Epithelial cell of proximal tubule (primary cell): Measurements from ENCODE around the gene TXNDC9. TPM values are rescaled to one million over a fixed set of nuclear protein-coding genes. Genes with fewer than 3 reads are reported as not detected.
"Not testable (repeated sequence)": the region's sequence is repeated elsewhere in the genome, so short reads cannot be mapped to it uniquely, and the experiment has no call there.

Experiments
- DNase-seq: peaks from one replicate; pipeline ENCODE4 v3.0.0-alpha.2; 2011; ENCODE audit warnings: low read depth
- H3K4me3 ChIP-seq: 2 replicates; pipeline ENCODE4 v1.5.1; 2011; ENCODE audit warnings: low read depth, mild to moderate bottlenecking, low read length
- total RNA-seq: library from RNA; depleted of rRNA; stranded (reverse); fragments of >200 nt; gene quantifications from 2 replicates; pipeline ENCODE4 v1.2.3, GENCODE V29; 2015
- TF ChIP-seq, protein P1 (sequence below): conservative IDR thresholded peaks from 2 replicates; pipeline ENCODE4 v1.5.1; 2012; ENCODE audit warnings: low read depth, mild to moderate bottlenecking, low read length

Gene TXNDC9
- total RNA-seq, 1 donor from 2014 or later: 53.6 TPM

DNA sequence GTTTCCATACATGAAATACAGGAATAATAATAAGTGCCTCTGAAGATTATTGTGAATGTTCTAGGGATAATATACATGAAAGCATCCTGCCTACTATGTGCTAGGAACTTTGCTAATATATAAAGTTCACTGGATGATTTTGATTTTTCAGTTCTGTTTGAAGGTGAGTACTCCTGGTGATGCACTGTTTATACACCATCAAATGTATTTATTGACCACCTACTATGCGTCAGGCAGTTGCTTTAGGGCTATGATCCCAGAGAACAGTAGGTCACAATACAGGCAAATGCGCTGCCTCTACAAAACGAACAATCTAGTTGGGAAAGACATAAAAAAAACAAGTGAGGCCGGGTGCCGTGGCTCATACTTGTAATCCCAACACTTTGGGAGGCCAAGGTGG, 10.7 kb downstream of the TXNDC9 start:
- DNase-seq: no peak
- TF ChIP-seq, protein P1, sequence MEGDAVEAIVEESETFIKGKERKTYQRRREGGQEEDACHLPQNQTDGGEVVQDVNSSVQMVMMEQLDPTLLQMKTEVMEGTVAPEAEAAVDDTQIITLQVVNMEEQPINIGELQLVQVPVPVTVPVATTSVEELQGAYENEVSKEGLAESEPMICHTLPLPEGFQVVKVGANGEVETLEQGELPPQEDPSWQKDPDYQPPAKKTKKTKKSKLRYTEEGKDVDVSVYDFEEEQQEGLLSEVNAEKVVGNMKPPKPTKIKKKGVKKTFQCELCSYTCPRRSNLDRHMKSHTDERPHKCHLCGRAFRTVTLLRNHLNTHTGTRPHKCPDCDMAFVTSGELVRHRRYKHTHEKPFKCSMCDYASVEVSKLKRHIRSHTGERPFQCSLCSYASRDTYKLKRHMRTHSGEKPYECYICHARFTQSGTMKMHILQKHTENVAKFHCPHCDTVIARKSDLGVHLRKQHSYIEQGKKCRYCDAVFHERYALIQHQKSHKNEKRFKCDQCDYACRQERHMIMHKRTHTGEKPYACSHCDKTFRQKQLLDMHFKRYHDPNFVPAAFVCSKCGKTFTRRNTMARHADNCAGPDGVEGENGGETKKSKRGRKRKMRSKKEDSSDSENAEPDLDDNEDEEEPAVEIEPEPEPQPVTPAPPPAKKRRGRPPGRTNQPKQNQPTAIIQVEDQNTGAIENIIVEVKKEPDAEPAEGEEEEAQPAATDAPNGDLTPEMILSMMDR: no peak
- no peak overlapping the region for H3K4me3 ChIP-seq

DNA sequence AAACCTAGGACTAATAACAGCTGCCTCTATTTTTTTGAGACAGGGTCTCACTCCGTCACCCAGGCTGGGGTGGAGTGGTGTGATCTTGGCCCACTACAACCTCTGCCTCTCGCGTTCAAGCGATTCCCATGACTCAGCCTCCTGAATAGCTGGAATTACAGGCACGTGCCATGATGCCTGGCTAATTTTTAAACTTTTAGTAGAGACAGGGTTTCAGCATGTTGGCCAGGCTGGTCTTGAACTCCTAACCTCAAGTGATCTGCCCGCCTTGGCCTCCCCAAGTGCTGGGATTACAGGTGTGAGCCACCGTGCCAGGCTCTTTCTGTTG, 18.3 kb downstream of the TXNDC9 start:
- DNase-seq, H3K4me3 ChIP-seq: not testable (repeated sequence)

DNA sequence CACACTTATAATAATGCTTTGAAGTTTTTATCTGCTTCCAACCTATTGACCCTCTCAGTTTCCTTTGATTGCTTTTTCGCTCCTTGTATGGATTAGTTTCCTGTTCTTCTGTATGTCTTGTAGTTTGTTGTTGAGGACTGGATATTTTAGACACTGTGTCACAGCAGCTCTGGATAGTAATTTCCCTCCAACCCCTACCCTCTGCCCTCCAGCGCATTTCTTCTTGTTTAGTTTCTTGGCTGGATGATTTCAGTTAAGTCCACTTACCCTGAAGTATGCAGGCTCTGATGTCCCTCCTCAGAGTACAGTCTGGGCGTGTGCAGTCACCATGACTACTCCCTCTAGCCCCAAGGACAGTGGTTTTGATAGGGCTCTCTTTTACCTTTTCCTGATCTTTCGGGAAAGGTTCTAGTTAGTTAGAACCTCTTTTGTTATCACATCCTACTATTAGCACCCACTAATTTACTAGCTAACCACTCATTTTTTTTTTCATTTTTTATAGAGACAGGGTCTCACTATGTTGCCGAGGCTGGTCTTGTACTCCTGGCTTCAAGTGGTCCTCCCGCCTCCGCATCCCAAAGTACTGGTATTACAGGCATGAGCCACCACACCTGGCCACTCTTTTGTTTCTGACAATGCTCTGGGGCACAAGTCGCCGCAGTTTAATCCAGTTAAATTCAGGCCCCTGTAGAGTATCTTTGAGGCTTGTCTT, 18.8 kb downstream of the TXNDC9 start:
- peak; percentile 74 for DNase-seq
- H3K4me3 ChIP-seq: no peak overlapping the region
- TF ChIP-seq, protein P1: no peak

DNA sequence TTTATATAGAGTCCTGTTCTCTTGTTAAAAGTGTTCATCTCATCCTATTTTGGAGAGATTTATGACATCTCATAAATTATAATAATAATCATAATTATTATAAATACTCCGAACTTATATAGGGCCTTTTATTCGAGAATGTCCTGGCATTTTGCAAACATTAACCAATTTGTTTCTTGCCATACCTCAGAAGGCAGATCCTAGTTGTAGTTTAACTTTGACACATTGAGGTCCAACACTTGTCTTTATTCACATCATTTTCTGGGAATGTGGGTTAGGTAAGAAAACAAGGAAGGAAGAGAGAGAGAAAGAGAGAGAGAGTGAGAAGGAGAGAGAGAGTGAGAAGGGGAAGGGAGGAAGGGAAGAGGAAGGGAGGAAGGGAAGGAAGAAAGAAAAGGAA, 35.0 kb downstream of the TXNDC9 start, which contains the start of gene LYG1:
LYG1 (minus strand) TSS at position 101 of the 400 bp plus-strand sequence. CDS start 5,527 bp downstream, outside the sequence.
- not testable (repeated sequence) for DNase-seq, H3K4me3 ChIP-seq

DNA sequence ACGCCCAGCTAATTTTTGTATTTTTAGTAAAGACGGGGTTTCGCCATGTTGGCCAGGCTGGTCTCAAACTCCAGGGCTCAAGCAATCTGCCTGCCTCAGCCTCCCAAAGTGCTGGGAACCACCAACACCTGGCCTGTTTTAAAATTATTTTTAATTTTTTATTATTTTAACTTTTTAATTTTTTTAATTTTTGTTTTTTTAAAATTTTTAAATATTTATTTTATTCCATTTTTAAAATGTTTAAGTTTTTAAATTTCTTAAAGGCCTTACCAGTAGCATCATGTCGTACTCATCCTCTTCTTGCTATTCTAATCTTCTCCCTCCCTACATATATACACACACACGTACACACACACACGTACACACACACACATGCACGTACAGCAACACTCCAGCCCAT, 36.6 kb downstream of the TXNDC9 start:
- TF ChIP-seq, protein P1: no peak
- DNase-seq: no peak
- H3K4me3 ChIP-seq: no peak overlapping the region

DNA sequence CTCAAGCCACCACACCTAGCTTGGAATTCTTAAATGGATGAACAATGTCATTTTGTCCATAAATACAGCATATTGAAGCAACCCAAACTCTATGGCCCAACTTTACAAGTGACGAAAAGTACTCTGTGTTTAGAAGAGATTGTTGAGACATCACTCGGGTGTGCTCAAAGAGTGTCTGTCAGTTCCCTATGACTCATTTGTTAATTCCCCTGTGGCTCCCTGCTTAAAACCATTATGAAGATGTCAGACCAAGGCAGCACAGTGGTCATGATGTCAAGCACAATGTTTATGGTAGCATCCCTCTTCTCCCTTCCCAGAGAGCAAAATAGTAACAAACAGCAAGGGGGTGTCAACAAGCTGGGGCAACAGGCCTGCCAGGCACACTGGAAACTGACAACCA, 38.1 kb downstream of the TXNDC9 start:
- H3K4me3 ChIP-seq: no peak overlapping the region
- no peak for DNase-seq
- TF ChIP-seq, protein P1: no peak

DNA sequence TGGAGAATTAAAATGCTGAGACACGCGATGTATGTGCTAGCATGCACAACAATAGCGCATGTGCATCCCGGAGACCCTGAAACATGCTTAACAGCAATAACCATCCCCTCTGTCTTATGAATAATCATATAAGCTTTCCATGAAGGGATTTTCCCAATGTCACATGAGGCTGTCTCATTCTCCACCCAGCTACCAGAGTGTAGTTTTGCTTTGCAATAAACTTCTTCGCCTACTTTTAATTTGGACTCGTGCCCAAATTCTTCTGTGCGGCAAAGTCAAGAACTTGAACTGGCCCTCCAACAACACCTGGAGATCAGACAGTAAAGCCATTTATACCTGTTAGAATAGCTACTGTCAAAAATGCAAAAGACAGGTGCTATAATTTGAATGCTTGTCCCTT, 50.6 kb downstream of the TXNDC9 start:
- H3K4me3 ChIP-seq: no peak overlapping the region
- TF ChIP-seq, protein P1: no peak
- peak; percentile 67 for DNase-seq

DNA sequence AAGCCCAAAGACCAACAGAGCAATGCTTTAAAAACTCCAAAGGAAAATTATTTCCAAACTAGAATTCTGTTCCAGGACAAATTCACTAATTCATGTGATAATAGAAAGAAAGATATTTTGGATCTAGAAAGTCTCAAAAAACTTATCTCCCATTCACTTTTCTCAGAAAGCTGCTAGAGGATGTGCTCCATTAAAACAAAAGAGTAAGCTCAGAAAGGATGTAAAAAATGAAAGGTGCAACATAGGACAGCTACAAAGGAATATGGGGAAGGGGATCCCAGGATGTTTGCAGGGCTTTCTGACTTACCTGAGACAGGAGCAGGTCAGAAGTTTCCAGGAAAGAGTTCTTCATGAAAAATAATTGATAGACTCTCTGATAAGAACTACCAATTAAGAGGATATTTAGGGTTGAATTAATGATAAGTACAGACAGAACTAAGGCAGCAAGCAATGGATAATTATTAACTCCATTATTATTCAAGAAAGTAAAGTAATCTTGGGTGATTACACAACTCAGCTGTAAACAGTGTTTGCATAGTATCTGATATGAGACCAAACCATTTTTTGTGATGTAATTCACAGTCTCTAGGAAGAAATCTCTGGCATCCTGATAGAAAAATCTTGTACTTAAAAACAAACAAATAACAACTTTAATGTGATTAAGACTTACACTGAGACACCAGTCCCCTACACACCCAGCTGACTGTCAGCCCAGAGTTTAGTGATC, 56.0 kb downstream of the TXNDC9 start:
- TF ChIP-seq, protein P1: no peak
- no peak for DNase-seq
- H3K4me3 ChIP-seq: no peak overlapping the region
